ENCODE results near the gene GNAL.
"Not testable (repeated sequence)": the region's sequence is repeated elsewhere in the genome, so short reads cannot be mapped to it uniquely, and the experiment has no call there.

Gene GNAL

DNA sequence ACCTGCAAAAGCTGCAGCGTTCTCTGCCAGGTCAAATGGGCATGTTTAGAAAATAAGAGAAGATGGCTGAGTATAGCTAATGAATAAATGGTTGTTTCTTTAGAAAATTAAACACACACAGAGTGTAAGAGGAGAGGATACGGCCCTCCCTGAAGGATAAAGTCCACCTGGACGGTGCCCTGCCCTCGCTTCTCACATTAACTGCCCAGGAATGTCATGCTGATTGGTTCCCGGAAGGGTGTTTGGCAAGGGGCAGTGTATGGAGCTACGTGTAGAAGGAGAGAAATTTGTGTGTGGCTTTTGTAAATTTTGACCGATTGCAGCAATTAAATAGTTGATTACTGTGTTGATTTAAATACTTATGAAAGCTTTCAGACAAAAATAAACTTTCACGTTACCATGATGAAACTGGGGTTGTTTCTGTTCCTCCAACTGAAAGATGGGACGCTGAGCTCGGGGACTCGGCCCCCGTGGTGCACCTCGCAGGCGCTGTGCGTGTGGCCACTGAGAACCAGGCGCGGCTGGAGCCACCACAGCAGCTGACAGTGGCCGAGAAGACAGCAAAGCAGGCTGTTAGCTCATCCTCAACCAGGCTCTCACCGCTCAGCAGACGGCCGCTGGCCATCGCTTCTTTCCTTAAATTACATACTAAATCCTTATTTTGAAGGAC is 196.3 kb downstream of the GNAL start:
- DNase-seq: no peak

DNA sequence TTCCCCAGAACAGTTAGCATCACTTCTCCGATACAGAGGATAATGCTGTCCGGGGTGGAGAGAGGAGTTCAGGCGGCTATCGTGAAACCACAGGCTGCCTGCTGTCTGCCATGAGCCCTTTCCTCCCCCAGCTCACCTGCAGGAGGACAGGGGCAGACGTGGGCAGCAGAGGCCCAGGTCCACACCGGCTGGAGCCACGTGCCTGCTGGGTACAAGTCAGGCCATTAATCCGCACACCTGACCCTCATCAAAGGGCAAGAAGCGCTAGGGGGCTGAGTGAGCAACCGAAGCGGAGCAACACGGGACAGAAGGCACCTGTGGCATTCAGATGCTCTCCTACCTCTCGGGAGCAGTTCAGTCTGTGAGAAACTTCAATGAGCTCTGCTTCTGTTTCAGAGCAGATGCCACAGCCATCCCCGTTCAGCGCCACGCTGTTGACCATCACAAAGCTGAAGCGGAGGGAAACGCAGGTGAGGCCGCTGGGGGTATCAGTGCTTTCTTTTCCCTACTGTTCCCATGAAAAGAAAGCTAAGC is 197.6 kb downstream of the GNAL start:
- DNase-seq: no peak

DNA sequence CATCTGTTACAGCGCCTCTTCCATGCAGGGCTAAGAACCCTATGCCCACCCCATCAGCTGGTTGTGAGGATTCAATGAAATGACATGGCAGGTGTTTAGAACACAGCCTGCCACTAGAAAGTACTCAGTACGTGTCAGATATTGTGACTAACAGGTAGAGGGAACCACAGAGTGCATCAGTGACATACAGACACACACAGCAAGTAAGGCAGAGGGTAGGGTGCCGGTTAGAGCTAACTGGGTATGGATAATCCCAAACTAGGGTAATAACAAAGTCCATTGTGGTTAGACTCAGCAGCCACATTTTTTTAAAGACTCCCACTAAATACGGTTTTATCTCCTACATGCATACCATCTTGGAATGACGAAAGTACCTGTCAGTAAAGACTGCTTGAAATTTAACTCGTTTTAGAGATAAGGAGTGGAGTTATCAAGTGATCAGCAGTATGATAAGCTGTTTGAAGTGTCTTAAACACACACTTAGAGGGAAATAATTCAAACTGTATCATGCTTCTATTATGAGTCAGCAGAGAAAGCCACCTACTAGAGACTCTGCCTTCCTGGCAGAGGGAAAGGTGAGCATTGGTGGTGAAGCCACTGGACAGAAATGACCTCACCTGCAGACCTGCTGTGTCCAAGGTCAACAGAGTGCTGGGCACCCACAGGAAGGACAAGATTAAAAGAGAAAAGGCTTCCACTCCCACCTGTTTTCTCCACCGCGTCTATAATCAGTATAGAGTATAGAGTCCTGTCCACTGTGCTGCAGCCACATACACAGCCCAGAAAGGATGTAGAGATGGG is 198.5 kb downstream of the GNAL start:
- DNase-seq: no peak

DNA sequence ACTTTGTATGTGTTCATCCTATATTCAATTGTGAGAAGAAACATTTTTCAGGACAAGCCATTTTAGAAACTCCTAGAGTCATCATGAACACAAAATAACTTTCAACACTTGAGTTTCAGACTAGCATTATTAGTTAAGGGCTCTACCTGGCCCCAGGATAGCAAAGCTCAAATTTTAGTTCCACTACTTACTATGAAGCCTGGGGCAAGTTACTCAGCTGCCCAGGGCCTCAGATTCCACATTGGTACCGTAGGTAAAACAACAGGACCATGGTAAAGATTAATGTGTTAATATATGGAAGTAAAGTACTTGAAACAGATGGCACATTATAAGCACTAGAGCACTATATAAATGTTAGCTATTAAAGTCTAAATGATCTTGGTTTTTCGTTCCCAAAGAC is 199.7 kb downstream of the GNAL start:
- no peak for DNase-seq

DNA sequence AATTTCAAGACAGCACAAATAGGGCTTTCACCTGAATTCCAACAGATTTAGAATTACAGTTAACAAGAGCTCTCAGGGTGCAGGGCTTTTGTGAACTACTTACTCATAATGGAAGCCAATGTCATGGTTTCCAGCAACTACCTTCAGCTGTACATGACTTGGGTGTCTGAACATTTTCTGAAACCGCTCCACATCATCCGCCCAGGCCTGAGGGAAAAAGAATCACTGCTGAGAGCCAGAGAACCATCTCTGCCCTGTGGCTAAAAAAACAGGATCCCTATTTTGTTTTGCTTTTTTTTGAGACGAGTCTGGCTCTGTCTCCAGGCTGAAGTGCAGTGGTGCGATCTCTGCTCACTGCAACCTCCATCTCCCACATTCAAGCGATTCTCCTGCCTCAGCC is 200.2 kb downstream of the GNAL start:
- no peak for DNase-seq

DNA sequence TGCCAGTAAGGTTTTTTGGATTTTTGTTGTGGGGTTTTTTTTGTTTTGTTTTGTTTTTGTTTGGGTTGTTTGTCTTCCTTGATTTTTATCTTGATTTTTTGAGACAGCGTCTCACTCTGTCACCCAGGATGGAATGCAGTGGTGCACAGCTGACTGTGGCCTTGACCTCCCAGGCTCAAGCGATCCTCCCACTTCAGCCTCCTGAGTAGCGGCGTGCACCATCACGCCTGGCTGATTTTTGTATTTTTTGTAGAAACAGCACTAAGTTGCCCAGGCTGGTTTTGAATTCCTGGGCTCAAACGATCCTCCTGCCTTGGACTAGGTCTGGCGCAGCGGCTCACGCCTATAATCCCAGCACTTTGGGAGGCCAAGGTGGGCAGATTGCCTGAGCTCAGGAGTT is 202.7 kb downstream of the GNAL start:
- no peak for DNase-seq

DNA sequence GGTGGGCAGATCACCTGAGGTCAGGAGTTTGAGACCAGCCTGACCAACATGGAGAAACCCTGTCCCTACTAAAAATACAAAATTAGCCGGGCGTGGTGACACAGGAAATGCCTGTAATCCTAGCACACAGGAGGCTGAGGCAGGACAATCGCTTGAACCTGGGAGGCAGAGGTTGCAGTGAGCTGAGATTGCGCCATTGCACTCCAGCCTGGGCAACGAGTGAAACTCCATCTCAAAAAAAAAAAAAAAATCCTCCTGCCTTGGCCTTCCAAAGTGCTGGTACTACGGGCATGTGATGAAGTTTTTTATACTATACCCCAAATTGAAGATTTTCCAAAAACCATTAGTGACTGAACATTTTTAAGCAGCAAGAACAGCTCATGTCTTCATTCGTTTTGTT is 203.4 kb downstream of the GNAL start:
- not testable (repeated sequence) for DNase-seq

DNA sequence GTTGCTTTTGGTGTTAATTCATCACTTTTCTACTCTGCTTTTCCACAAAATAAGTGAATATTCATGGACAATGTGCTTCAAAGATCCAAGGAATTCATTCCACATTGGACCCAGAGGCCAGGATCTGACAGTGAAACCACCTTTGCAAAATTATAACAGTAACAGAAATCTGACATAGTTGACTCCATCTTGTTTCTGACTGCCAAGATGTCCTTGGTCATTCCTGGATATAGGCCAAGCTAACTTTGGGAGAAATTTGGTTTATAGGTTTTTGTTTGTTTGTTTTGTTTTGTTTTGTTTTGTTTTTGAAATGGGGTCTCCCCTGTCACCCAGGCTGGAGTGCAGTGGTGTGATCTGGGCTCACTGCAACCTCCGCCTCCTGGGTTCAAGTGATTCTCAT is 208.7 kb downstream of the GNAL start:
- no peak for DNase-seq

DNA sequence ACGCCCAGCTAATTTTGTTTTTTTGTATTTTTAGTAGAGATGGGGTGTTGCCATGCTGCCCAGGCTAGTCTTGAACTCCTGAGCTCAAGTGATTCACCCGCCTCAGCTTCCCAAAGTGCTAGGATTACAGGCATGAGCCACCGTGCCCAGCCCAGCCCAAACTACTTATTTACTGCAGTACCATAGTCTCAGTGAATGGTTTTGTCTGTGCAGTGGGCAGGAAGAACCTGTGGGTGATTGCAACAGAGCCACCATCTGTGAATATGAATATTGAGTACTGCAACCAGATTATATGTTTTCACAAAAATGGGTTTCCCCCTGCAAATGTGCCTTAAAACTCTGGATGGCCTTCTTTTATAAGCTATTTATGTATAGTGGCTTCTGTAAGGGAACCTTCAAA is 210.0 kb downstream of the GNAL start:
- DNase-seq: no peak

DNA sequence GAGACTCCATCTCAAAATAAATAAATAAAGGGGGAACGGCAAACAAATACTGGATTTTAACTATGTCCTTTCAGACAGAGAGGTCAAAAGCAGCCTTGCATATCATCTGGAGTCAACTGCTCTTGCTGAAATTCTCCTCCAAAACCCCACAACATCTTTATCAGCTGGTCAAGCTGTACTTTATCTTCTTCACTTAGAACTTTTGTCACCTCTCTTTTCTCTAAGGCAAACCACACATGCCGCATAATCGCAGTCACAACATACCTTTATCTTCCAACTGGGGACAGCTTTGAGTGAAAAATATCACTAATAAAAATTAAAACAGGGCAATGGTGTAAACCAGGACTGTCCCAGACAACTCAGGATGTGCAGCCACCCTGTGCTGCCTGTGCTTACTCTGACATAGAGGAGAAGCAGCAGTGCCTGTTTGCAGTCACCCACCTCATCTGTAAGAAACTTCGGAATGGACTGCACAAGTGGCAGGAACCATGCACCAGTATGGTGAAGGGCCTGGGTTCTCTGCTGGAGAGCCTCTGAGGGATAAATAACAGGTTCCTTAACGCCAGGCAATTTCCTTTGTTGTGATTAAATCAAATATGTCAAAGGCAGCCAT is 212.9 kb downstream of the GNAL start:
- no peak for DNase-seq

DNA sequence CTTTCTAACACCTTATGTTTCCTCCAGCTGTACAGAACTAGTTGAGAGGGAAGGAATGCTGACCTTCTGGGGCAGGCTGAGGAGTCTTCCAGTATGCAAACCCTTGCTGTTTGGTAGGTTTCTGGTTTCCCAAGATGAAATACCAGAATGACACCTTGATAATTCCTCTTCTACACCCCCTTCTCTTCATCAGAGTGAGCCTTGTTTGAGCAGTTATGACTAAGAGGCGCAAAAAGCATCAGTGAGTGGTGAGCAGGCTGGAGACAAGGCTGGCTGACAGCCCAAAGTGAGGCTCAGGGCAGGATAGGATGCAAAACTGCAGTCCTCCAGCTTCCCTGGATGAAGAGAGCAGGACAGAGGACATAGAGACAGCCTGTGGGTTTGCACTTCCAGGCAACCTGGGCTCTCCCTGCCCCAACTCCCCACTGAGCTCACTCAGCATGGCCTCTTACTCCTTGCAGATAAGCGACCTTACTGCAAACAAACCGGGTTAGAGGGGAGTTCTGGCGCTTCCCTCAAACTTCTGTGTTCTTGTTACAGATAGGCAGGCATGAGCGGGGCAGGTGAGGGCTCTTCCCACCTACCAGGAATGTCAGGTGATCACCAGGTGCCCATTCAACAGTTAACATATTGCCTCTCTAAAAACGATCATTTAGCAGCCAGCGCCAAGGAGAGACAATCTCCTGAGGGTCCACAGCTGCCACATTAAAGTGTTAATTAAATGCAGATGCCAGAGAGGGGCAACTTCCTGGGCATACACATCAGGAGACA is 213.6 kb downstream of the GNAL start:
- DNase-seq: no peak

DNA sequence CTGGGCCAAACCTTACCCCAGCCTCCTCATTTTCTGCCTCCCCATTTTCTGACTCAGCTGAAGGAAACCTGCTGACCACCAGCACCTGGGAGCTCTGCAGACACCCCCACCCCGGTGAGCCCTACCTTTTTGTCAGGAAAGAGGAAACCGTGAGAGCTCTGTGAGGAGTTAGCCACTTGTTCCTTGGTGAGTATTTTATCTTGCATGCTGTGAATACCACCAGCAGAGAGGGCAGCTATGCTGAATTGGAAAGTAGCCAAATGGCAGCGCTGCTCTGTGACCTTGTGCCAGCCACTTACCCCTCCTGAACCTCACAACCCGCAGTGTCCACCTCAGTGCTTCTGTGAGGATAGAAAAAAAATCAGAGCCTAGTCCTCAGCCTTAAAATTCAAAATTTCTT is 216.5 kb downstream of the GNAL start:
- DNase-seq: no peak

DNA sequence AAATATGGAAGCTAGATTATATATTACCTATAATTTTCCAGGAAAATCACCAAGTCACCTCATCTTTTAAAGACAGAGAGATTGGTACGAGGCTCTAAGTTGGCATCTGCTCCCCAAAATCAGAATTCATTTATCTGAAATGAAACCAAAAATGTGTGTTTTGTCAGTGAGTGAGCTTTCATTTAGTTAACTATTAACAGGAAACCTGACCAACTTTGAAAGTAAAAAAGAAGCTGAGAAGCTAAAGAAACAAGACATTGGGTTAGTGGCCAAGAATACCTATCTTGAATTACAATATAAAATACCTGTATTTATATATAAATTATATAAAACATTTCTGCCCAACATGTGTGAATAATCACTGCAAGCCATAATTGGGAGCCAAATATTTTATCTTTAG is 217.1 kb downstream of the GNAL start:
- DNase-seq: no peak

DNA sequence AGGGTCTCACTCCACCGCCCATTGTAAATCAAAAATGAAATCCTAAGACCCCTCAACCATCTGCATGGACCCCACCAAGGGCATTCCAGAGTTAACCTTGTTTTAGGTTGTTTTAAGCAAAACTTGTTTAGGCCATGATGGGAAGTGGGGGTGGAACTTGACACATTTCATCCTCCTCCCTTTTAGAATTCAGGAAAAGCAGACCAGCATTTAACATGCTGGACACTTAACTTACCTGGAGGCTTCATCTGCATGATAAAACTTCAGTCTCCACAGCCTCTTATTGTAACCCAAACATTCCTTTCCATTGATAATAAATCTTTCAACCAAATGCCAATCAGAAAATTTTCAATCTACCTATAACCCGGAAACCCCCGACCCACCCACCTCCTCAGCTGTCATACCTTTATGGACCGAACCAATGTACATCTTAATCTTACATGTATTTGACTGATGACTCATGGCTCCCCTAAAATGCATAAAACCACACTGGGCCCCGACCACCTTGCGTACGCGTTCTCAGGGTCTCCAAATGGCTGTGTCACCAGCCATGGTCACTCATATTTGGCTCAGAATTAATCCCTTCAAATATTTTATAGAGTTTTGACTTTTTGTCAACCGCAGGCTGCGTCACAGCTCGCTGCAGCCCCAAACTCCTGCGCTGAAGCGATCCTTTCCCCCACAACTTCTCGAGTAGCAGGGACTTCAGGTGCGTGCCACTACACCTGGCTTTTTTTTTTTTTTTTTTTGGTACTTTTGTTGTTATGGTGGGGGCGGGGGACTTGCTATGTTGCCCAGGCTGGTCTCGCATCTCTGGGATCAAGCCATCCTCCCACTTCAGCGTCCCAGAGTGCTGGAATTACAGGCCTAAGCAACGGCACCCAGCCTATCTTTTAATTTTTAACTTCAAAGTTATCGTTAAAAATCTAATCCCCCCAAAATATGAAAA is 218.1 kb downstream of the GNAL start:
- DNase-seq: no peak

DNA sequence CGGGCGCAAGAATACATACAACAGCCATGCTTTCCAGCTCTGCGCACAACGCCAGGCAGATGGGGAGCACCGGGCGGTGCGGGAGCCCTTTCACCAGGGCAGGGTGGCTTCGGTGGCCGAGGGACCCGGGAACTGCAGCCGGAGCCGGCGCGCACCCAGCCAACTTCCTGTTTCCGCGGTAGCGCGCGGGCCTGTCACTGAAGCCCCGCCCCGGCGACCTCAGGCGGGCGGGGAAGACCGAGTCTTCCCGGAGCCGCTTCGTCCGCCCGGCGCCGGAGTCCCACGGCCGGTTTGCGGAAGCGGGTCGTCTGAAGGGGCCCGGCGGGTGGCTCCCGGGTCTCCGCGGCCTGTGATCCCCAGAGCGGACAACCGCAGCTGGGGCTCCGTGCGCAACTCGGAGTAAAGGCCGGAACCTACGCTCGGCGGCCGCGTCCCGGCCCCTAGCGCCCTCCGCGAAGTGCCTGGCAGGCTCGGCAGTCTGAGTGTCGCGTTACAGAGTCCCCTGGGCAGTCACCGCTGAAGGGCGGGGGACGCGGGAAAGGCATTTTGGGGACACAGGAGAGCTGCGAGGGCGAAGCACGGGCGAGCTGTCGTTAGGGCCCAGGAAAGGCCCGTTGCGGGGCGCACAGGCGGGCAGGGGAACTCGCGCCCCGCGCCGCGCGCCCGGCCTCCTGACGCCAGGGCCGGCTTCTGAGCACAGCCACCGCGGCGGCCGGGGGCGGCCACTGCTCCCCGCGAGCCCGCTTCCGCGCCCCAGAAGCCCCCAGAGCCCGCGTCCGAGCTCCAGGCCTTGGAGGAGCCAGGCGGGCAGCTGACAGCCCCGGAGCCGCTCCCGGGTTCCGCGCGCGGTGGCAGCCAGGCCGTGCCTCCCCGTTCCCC is 219.4 kb downstream of the GNAL start, which contains the start of gene MPPE1:
Gene MPPE1, minus strand, starts transcription at position 136 of the 879 bp plus-strand sequence. CDS start 11,053 bp downstream, outside the sequence.
- DNase-seq: peak; percentile 67

DNA sequence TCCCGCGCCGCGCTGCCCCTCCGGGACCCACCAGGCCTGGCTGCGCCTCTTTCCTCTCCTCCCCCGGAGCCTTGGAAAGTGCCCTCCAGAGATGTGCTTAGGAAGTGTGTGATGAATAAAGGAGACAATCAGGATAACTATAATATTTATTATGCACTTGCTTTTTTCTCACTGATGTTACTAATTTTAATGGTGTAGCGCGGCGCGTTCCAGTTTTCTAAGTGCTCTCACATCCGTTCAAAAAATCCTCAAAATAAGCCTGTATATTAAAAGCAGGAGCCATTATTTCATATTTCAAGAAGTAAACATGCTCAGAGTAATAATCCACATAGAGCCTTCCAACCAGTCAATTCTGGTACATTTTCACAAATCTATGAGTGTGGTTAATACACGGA is 220.0 kb downstream of the GNAL start:
- no peak for DNase-seq

DNA sequence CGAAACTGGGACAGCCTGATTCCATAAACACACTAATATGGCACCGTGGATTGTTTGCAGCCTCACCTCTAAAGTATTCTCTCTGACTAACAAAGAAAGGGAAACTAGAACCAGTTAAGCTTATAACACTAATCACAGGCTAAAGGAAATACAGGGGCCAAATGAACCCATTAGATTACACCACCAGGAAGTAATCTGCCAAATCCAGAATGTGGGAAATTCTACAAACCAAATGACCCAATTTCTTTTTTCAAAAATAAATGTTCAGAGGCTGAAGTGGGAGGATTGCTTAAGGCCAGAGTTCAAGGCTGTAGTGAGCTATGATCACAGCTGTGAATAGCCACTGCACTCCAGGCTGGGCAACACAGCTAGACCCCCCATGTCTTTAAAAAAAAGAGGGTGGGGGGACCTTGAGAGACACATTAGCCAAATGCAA is 220.5 kb downstream of the GNAL start:
- no peak for DNase-seq

DNA sequence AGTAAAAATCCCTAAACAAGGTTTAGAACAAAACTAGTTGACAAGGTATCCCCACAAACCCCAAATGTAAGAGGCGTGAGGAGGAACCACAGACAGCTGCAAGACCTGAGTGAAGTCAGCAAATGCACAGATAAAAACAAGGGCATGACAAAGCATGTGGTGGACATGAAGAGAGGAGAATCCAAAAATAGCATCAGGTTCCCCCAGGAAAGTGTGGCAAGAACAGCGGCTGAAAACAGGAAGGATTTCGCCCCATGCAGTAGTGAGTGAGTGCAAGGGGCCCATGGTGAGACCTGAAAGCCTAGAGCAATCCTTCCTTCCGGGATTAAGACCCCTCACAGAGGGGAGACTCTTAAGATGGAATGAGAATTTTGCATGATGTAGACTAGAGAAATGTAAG is 227.8 kb downstream of the GNAL start:
- not testable (repeated sequence) for DNase-seq

DNA sequence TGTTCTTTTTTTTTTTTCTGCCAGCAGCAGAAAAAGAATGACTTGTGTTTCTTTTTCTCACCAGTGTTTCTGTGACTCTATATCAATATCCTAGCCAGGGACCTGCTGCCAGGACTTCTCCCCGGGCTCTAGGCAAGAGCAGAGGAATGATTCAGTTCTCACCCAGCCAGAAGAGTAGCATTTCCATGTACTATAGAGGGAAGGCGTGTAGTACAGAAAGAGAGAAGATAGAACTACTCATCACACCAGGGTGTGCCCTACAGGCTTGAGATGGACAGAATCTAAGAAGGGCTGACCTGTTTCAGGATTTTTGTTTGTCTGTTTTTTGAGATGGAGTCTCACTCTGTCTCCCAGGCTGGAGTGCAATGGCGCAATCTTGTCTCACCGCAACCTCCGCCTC is 230.5 kb downstream of the GNAL start:
- not testable (repeated sequence) for DNase-seq

DNA sequence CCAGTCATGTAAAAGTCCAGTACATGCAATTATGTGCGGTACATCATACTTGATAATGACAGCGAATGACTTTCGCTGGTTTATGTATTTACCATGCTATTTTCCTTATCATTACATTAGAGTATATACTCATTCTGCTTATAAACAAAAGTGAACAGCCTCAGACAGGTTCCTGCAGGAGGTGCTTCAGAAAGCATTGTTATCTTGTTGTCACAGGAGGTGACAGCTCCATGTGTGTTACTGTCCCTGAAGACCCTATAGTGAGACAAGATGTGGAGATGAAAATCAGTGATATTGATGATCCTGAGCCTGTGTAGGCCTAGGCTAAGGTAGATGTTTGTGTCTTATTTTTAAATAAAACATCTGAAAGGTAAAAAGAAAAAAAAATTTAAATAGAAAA is 234.4 kb downstream of the GNAL start:
- no peak for DNase-seq

Data from amniotic stem cell (primary cell).